Activated CD8-positive, alpha-beta memory T cell treated with anti-CD3 and anti-CD28 coated beads, Interleukin-2, amount 50 U/mL, for 24 hours (primary cell): Measurements from ENCODE around the gene SLC6A20.

Experiments used
- DNase-seq: peaks from one replicate; pipeline ENCODE4 v3.0.0-alpha.2; 2020; ENCODE audit errors: extremely low read depth

Gene SLC6A20

GRCh38 chr3:45802146-45802545 lies 5.8 kb upstream of the SLC6A20 start:
- DNase-seq, result no peak

- DNase-seq, result no peak
Measured at GRCh38 chr3:45800611-45801010, 4.3 kb upstream of the SLC6A20 start.

GRCh38 chr3:45799586-45799985 lies 3.2 kb upstream of the SLC6A20 start:
- no peak for DNase-seq

GRCh38 chr3:45798034-45798433 lies 1.7 kb upstream of the SLC6A20 start:
- no peak for DNase-seq

GRCh38 chr3:45796902-45797637 lies 734 bp upstream of the SLC6A20 start:
- DNase-seq, result no peak

GRCh38 chr3:45795509-45795881 lies 841 bp downstream of the SLC6A20 start:
- DNase-seq, result no peak

GRCh38 chr3:45794660-45795059 lies 1.7 kb downstream of the SLC6A20 start:
- no peak for DNase-seq

GRCh38 chr3:45794177-45794560 lies 2.2 kb downstream of the SLC6A20 start:
- no peak for DNase-seq

- DNase-seq, result no peak
Measured at GRCh38 chr3:45793482-45794176, 2.7 kb downstream of the SLC6A20 start.

- DNase-seq, result no peak
Measured at GRCh38 chr3:45792516-45793172, 3.7 kb downstream of the SLC6A20 start.

GRCh38 chr3:45792036-45792435 lies 4.3 kb downstream of the SLC6A20 start:
- DNase-seq, result no peak

GRCh38 chr3:45790596-45790995 lies 5.7 kb downstream of the SLC6A20 start:
- no peak for DNase-seq

- DNase-seq, result no peak
Measured at GRCh38 chr3:45789235-45789812, 7.0 kb downstream of the SLC6A20 start.

GRCh38 chr3:45787551-45787950 lies 8.8 kb downstream of the SLC6A20 start:
- no peak for DNase-seq

GRCh38 chr3:45786801-45787495 lies 9.4 kb downstream of the SLC6A20 start:
- no peak for DNase-seq

- no peak for DNase-seq
Measured at GRCh38 chr3:45785605-45786150, 10.7 kb downstream of the SLC6A20 start.

- no peak for DNase-seq
Measured at GRCh38 chr3:45783667-45784066, 12.7 kb downstream of the SLC6A20 start.

- no peak for DNase-seq
Measured at GRCh38 chr3:45782381-45782780, 14.0 kb downstream of the SLC6A20 start.

GRCh38 chr3:45781841-45782240 lies 14.5 kb downstream of the SLC6A20 start:
- no peak for DNase-seq

- DNase-seq, result no peak
Measured at GRCh38 chr3:45781271-45781670, 15.1 kb downstream of the SLC6A20 start.
